ENCODE measurements around the gene LRRTM1.

The LRRTM1 gene

DNA sequence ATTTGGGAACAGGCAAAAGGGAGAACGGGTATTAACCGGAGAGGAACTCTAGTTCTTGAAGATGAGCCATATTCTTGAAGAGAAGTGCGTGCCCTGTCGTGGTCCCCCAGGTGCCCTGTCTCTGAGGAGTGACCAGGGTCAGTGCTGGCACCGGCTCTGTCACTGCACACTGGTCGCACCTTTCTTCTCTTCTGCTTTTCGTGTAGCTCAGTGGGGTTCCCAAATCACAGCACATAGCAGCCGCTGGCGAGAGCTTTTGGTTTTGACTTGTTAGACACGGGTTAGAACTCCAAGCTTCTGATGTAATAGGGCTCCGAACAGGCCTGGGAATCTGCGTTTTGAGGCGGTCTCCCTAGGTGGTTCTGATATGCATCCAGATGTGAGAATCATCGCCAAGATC lies 18.4 kb upstream of the LRRTM1 start:
- no peak overlapping the region for H3K27ac Mint-ChIP-seq
- H3K9me3 Mint-ChIP-seq, result no peaks in the 10 kb centered on the region
- DNase-seq (no peak), ATAC-seq (no peak)
- peaks cover 5% of the 10 kb centered on the region for H3K27me3 Mint-ChIP-seq
- no peaks in the 10 kb centered on the region for H3K36me3 Mint-ChIP-seq (ENCODE audit: low read depth)
- H3K4me3 Mint-ChIP-seq, result no peak overlapping the region
- no peaks in the 10 kb centered on the region for H3K4me1 Mint-ChIP-seq

DNA sequence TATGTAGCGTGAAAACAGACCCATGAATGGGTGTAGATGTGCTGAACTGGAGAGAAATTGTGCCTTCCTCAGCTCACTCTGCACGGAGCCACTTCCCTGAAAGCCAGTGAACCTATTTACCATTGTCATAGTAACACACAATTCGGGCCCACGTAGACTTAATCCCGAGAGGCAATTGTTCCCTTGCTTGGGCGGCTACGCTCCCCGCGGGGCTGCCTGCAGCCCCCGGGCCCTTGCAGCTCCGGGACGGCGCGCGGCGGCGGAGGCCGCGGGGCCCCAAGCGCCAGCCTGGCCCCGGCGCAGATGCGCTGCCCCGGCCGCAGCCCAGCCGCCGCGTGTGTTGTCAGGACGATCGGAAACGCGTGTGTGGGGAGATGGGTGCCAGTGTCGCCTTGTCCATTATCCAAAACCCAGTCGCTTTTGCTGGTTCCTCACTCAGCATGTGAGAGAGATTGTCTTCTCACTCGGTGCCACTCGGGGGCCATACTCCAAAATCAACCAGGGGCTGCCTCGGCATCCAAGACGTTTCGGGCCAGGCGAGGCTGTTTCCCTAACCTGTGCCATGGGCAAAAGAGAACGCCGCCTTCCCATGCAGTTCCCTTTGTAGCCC lies 17.9 kb upstream of the LRRTM1 start:
- ATAC-seq (no peak), DNase-seq (no peak)
- H3K36me3 Mint-ChIP-seq (ENCODE audit: low read depth), result no peaks in the 10 kb centered on the region
- H3K27me3 Mint-ChIP-seq, result peaks cover 5% of the 10 kb centered on the region
- no peak overlapping the region for H3K27ac Mint-ChIP-seq
- H3K4me3 Mint-ChIP-seq, result no peak overlapping the region
- no peaks in the 10 kb centered on the region for H3K4me1 Mint-ChIP-seq
- H3K9me3 Mint-ChIP-seq, result no peaks in the 10 kb centered on the region

DNA sequence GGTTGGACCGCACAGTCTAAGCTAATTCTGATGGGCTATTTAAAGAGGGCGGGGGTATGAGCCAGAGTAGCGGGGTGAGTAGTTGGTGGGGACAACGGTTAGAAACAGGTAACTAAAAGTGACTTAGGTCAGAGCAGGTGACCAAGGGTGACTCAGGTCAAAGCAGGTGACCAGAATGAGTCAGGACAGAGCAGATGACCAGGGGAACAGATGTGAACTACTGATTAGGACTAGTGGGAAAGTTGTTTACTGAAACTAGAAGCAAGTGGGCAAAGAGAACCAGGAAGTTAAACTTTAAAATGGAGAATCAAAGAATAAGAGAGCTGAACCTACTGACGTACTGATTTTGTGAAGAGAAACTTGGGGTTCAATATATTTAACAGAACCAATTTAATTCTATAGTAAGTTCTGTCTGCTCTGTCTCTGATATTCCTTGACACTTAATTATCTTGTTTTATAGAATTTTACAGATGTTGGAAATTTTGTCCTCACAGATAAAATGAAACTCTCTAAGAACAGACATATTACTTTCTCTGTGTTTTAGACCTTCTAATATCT lies 7.8 kb upstream of the LRRTM1 start:
- Mint-ChIP-seq H3K27ac (no peak overlapping the region), H3K4me1 (no peaks in the 10 kb centered on the region), H3K27me3 (no peaks in the 10 kb centered on the region), H3K36me3 (ENCODE audit: low read depth) (no peaks in the 10 kb centered on the region), H3K4me3 (no peak overlapping the region), H3K9me3 (peaks cover 4% of the 10 kb centered on the region)
- no peak for ATAC-seq
- no peak for DNase-seq

DNA sequence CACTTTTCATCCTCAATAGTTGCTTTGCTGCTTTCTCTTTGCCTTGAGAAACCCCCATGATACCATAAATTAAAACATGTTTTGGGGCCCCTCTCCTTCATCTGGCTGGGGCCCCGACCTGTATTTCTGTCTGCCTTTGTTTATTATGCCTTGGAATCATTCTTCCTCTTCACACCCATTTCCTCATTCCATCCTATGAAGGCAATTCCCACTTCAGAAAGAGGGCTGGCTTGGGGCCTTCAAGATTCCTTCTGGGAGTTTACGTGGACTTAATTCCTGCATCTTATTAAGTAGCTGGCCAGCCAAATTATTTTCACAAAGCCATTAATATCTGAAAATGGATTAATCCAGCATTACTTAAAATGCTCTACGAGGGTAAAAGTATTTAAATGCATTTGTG lies 6.8 kb upstream of the LRRTM1 start:
- ATAC-seq, result no peak
- Mint-ChIP-seq H3K27me3 (peaks cover 2% of the 10 kb centered on the region), H3K9me3 (peaks cover 4% of the 10 kb centered on the region), H3K4me1 (no peaks in the 10 kb centered on the region), H3K4me3 (no peak overlapping the region), H3K36me3 (ENCODE audit: low read depth) (no peaks in the 10 kb centered on the region), H3K27ac (no peak overlapping the region)
- no peak for DNase-seq

DNA sequence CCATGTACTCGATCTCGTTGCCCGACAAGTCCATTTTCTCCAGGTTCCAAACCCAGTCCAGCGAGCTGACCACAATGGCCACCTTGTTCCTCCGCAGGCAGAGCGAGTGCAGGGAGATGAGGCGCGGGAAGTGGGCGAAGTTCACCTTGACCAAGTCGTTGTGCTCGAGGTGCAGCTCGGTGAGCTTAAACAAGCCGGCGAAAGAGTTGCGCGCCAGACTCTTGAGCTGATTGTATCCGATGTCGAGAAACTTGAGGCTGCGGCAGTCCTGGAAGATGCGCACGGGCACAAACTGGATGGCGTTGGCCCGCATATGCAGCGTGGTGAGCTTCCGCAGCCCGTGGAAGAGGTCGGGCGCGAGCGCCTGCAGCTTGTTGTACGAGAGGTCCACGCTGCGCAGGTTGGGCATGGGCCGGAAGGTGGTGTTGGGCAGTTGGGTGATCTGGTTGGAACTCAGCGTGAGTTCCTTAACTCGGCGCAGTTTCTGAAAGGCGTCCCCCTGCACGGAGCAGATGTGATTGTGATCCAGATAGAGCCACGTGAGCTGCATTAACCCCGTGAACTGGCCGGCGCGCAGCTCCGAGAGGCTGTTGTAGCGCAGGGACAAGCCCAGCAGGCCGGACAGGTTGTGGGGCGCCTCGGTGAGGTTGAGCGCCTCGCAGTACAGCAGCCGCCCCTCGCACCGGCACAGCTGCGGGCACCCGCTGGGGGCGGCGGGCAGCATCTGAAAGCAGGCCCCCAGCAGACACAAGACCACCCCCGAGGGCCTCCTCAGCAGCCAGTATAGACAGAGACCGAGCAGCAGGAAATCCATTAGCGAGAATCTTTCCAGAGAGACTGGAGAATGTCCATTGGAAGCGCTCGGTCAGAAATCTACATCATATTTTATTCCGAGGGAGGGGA lies 1.3 kb downstream of the LRRTM1 start:
- H3K4me1 Mint-ChIP-seq, result no peaks in the 10 kb centered on the region
- H3K36me3 Mint-ChIP-seq (ENCODE audit: low read depth), result peaks cover 1% of the 10 kb centered on the region
- peaks cover 5% of the 10 kb centered on the region for H3K9me3 Mint-ChIP-seq
- H3K27me3 Mint-ChIP-seq, result peaks cover 53% of the 10 kb centered on the region
- DNase-seq (no peak), ATAC-seq (no peak)
- no peak overlapping the region for H3K27ac Mint-ChIP-seq
- H3K4me3 Mint-ChIP-seq, result no peak overlapping the region

DNA sequence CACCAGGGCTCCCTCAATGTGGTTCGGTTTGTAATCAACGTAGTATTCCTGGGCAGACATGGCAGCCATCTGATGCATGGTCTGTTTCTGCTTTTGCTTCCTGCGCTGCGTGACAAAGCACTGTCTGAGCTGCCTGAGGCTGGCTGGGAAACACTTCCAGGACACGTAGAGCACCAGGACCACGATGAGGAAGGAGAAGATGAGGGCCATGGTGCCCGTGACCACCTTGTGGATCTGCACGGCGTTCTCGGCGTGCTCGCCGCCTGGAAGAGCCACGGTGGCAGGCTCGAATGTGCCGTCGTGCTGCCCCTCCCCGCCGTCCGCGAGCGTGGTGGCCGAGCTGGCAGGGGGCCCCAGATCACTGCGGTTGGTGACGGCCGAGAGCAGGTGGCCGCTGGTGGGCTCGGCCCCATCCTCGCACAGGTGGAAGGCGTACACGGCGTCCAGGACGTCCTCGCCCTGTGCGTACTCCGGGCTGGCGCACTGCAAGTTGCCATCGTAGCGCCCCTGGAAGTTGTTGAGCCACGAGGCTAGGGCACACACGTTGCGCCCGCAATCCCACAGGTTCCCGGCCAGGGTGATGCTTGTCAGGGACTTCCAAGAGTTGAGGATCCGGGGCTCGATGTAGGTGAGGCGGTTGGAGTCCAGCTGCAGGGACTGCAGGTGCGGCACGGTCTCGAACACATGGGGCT lies 2.1 kb downstream of the LRRTM1 start:
- Mint-ChIP-seq H3K36me3 (ENCODE audit: low read depth) (peaks cover 1% of the 10 kb centered on the region), H3K4me3 (no peak overlapping the region), H3K4me1 (no peaks in the 10 kb centered on the region), H3K27me3 (peaks cover 53% of the 10 kb centered on the region), H3K27ac (no peak overlapping the region), H3K9me3 (peaks cover 5% of the 10 kb centered on the region)
- DNase-seq (no peak), ATAC-seq (no peak)

DNA sequence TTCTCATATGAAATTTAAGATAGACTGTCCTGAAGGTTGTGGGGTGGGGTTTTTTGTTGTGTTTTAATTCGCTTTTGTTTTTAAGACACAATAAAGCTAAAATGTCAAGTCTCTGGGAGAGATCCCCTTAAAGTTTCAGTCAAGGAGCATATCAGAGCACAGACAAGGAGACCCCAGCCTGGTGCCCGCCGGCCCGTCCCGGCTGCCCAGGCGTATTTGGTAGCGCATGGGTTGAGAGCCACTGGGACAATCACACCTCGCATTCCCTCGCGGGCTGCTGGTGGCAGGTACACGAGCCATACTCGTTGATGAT lies 2.6 kb downstream of the LRRTM1 start:
- Mint-ChIP-seq H3K27me3 (peaks cover 53% of the 10 kb centered on the region), H3K4me1 (no peaks in the 10 kb centered on the region), H3K9me3 (peaks cover 5% of the 10 kb centered on the region), H3K4me3 (no peak overlapping the region), H3K36me3 (ENCODE audit: low read depth) (peaks cover 1% of the 10 kb centered on the region), H3K27ac (no peak overlapping the region)
- ATAC-seq (no peak), DNase-seq (no peak)

DNA sequence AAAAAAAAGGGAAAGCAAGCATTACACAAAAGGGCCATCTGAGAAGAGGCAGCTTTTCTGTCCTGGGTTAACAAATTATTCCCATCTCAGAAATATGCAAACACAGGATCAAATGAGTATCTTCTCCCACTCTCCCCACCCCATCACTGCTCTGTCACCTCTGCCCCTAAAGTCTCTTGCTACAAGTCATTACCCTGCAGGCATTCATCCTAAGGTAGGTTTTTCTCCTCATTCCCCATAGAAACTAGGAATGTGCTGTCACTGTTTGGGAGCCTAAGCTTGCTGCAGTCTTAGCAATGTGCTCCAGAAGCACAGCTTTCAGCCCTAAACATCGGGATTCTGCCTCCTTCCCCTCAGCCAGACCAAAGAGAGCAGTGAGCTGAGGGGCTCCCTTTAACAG lies 3.6 kb downstream of the LRRTM1 start:
- Mint-ChIP-seq H3K27ac (no peak overlapping the region), H3K9me3 (peaks cover under 1% of the 10 kb centered on the region), H3K4me1 (no peaks in the 10 kb centered on the region), H3K4me3 (no peak overlapping the region), H3K27me3 (peaks cover 48% of the 10 kb centered on the region), H3K36me3 (ENCODE audit: low read depth) (peaks cover 1% of the 10 kb centered on the region)
- ATAC-seq (no peak), DNase-seq (no peak)

DNA sequence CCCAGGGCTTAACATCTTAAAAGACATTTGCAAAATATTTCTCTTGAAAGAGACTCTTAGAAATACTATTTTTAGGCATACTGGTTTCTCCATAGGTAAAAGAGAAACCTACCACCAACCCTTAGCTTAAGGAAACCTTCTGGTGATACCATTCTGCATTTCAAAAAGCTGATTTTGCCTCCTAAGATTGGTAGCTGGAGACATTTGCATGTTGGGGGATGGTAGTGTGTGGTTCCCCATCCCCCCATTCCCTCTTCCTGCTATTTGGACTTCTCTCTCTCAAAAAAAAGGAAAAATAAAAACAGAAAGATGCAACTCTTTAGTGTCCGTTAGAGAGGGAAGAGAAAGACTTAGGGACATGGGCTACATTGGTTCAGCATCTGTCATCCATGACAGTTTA lies 4.2 kb downstream of the LRRTM1 start:
- DNase-seq (no peak), ATAC-seq (no peak)
- peaks cover 1% of the 10 kb centered on the region for H3K36me3 Mint-ChIP-seq (ENCODE audit: low read depth)
- H3K4me1 Mint-ChIP-seq, result no peaks in the 10 kb centered on the region
- H3K27ac Mint-ChIP-seq, result no peak overlapping the region
- no peak overlapping the region for H3K4me3 Mint-ChIP-seq
- peaks cover 42% of the 10 kb centered on the region for H3K27me3 Mint-ChIP-seq
- H3K9me3 Mint-ChIP-seq, result no peaks in the 10 kb centered on the region

DNA sequence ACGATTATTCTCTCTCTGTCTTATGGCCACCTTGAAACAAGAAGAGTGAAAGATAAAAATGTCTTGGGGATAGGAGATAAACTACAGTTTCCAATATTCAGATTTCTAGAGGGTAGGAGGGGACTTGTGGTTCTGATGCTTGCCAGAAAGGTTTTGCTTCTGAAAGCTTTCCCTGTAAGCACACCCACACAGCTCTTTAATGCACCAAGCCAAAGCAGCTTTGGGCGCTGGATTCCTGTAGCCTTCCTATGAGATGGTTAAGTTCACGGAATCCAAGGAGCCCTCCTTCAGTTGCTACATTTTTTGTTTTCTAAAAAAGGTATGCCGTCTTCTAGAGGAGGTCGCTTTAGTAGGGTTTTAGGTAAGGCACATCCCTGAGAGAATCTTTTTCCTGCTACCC lies 4.9 kb downstream of the LRRTM1 start:
- Mint-ChIP-seq H3K36me3 (ENCODE audit: low read depth) (peaks cover 1% of the 10 kb centered on the region), H3K27me3 (peaks cover 36% of the 10 kb centered on the region), H3K27ac (no peak overlapping the region), H3K9me3 (no peaks in the 10 kb centered on the region), H3K4me3 (no peak overlapping the region), H3K4me1 (no peaks in the 10 kb centered on the region)
- DNase-seq (no peak), ATAC-seq (no peak)

DNA sequence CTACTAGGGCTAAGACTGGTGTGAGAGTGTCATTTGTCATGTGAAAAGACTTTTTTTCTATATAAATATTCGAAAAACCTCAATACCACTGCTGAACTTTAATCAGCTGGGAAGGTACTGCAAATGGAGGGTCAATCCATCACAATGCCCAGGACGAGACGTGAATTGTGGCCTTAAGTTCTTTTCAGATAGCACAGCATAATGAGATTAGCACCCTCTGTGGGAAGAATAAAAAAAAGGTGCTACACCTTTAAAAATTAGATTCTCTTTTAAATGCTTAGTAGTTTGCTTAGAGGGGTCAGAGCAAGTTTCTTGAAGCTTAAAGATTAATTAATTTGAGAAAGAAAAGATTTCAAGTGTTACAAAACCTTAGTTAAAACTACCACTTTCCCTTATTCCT lies 5.6 kb downstream of the LRRTM1 start:
- Mint-ChIP-seq H3K27me3 (peaks cover 31% of the 10 kb centered on the region), H3K27ac (no peak overlapping the region), H3K4me1 (no peaks in the 10 kb centered on the region), H3K9me3 (no peaks in the 10 kb centered on the region), H3K36me3 (ENCODE audit: low read depth) (peaks cover 1% of the 10 kb centered on the region), H3K4me3 (no peak overlapping the region)
- DNase-seq, result no peak
- no peak for ATAC-seq

DNA sequence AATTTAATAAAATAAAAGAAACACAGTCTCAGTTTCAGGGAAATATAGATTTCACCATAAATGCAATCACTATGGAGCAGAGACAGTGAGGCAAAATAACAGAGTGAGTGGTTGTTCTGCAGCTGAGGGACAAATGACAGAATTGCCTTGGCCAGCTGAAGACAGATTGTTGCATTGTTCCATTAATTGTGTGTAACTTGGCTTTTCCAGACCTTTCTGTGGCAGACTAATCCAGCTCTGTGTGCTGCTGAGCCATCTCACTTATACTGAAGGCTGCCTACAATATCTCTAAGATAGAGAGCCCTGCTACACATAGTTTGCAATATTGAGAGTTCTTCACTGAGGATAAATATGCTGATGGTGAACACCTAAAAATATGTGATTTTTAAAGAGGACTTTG lies 11.5 kb downstream of the LRRTM1 start:
- Mint-ChIP-seq H3K4me3 (no peak overlapping the region), H3K4me1 (no peaks in the 10 kb centered on the region), H3K36me3 (ENCODE audit: low read depth) (no peaks in the 10 kb centered on the region)

DNA sequence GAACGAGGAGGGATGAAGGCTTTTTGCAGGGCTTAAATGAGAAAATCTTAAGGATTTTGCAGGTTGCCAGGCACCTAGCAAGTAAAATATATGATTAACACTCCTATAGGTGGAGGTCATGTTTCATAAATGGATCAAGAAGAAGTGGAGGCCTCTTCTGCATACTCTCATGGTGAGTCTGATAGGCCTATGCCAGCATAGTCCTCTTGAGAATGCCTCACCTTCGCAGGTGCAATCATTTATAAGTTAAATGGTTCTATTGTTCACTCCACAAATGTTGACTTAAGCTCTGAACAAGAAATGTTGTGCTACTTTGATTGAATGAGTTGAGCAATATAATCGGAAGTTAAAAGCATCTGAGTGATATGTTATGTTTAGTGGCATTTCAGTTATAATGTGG lies 12.1 kb downstream of the LRRTM1 start:
- no peaks in the 10 kb centered on the region for H3K4me1 Mint-ChIP-seq

More for the DNA sequence above, 11.5 kb downstream of the LRRTM1 start:
- DNase-seq (no peak), ATAC-seq (no peak)
- peaks cover 4% of the 10 kb centered on the region for H3K9me3 Mint-ChIP-seq
- no peaks in the 10 kb centered on the region for H3K27me3 Mint-ChIP-seq
- no peak overlapping the region for H3K27ac Mint-ChIP-seq

DNA sequence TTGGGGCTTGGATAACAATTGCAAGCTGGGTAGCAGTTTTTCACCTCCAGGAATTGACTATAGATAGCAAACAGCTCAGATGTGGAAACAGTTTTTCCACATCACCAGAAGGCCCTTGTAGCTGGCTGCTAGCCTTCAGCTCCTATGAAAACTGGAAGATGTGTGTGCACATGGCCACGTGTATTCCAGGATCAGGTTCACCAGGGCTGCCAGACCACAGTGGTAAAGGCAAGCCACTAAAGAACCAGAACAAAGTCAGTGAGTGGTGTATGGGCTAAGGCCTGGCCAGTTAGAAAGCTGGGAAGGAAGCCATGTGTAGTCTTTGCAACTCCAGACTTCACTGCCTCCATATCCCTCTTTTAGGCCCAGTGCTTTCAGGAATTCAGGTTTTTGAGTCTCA lies 12.9 kb downstream of the LRRTM1 start:
- DNase-seq, result no peak
- H3K4me3 Mint-ChIP-seq, result no peak overlapping the region

More for the DNA sequence above, 12.1 kb downstream of the LRRTM1 start:
- H3K27me3 Mint-ChIP-seq, result no peaks in the 10 kb centered on the region
- ATAC-seq, result no peak
- H3K9me3 Mint-ChIP-seq, result peaks cover 4% of the 10 kb centered on the region
- no peaks in the 10 kb centered on the region for H3K36me3 Mint-ChIP-seq (ENCODE audit: low read depth)
- H3K4me3 Mint-ChIP-seq, result no peak overlapping the region
- H3K27ac Mint-ChIP-seq, result no peak overlapping the region
- no peak for DNase-seq

DNA sequence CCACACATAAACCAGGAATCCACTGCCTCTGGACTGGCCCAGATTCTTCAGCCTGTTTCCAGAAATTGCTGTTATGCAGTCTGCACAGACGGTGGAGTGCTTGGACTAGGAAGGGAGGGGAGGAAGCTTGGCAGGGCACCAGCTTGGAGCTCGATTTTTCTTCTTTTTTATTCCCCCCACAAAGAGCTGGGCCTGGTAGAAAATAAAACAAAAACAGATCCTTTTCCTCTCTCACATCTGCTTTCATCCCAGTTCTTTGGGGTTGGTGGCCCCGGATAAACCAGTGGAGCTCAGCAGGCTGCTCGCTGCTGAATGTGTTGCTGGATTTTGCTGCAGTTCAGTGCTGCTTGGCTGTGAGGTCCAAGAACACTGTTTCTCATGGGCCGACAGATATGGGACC lies 16.0 kb downstream of the LRRTM1 start:
- peaks cover 9% of the 10 kb centered on the region for H3K9me3 Mint-ChIP-seq
- ATAC-seq, result no peak
- no peaks in the 10 kb centered on the region for H3K27me3 Mint-ChIP-seq

More for the DNA sequence above, 12.9 kb downstream of the LRRTM1 start:
- no peak for ATAC-seq
- Mint-ChIP-seq H3K4me1 (no peaks in the 10 kb centered on the region), H3K9me3 (peaks cover 8% of the 10 kb centered on the region), H3K36me3 (ENCODE audit: low read depth) (no peaks in the 10 kb centered on the region), H3K27me3 (no peaks in the 10 kb centered on the region), H3K27ac (no peak overlapping the region)

More for the DNA sequence above, 16.0 kb downstream of the LRRTM1 start:
- no peak overlapping the region for H3K27ac Mint-ChIP-seq
- no peaks in the 10 kb centered on the region for H3K36me3 Mint-ChIP-seq (ENCODE audit: low read depth)
- no peaks in the 10 kb centered on the region for H3K4me1 Mint-ChIP-seq
- H3K4me3 Mint-ChIP-seq, result no peak overlapping the region
- no peak for DNase-seq
